Ovary (tissue), 9 donors: ENCODE data around the gene PALLD. TPM values are rescaled to one million over a fixed set of nuclear protein-coding genes. Genes with fewer than 3 reads are reported as not detected.
"Not testable (repeated sequence)": the region's sequence is repeated elsewhere in the genome, so short reads cannot be mapped to it uniquely, and the experiment has no call there.

Experiments used
- DNase-seq, 5 donors: peaks; one replicate each; pipeline ENCODE4 v3.0.0-alpha.2; 2019 to 2020
- H3K27ac ChIP-seq, 2 donors: fragments of 200-600 bp; one replicate each; pipeline versions ENCODE4 v1.5.1 to v1.8.0; 2019 to 2022
- H3K27me3 ChIP-seq: fragments of 200-600 bp; one replicate; pipeline ENCODE4 v1.8.0; 2022
- H3K36me3 ChIP-seq: fragments of 200-600 bp; sonication (generic); one replicate; pipeline ENCODE4 v1.5.1; 2019
- H3K4me1 ChIP-seq: one replicate; pipeline ENCODE4 v1.8.1; 2013; ENCODE audit warnings: mild to moderate bottlenecking, moderate library complexity; ENCODE audit not compliant: insufficient read depth
- H3K4me3 ChIP-seq: fragments of 200-600 bp; sonication (generic); one replicate; pipeline ENCODE4 v1.5.1; 2017
- H3K9me3 ChIP-seq, 2 donors: fragments of 200-600 bp in 1 of 2; sonication (generic) in 1 of 2; one replicate each; pipeline versions ENCODE4 v1.5.1 to v1.8.1; 2013 to 2019; ENCODE audit warnings: mild to moderate bottlenecking in 1 of 2, moderate library complexity in 1 of 2
- EP300 ChIP-seq: sonication (generic); formaldehyde crosslinking; IDR thresholded peaks from one replicate; pipeline ENCODE4 v1.6.1; 2017; ENCODE audit warnings: antibody characterized with exemption
- POLR2A ChIP-seq: fragments of 450-650 bp; IDR thresholded peaks from one replicate; pipeline ENCODE4 v1.6.1; 2017; ENCODE audit warnings: antibody characterized with exemption, mild to moderate bottlenecking, moderate library complexity
- WGBS, 3 donors: extraction: QIAGEN DNeasy Blood & Tissue Kit in 1 of 3; methylation state at CpG; one replicate each; pipeline versions ENCODE4 v1.1.5 to v1.1.7; 2013 to 2017; 5-methylcytosine and 5-hydroxymethylcytosine counted together
- intact Hi-C, 4 donors: fragments of 100-400 bp; cut with DNase I; formaldehyde crosslinking; loops; one replicate each; pipeline versions ENCODE4 v1.11.0 to v1.15.1; 2022 to 2023
- polyA plus RNA-seq, 2 donors: library from polyadenylated mRNA; stranded (reverse); fragments of 200-250 nt in 1 of 2; fragments of 350-450 nt in 1 of 2; fragmentation: Illumina TruSeq in 1 of 2; extraction: RNeasy Lipid Tissue Mini Kit (QIAGEN cat#74804) in 1 of 2; gene quantifications; one replicate each; pipeline ENCODE4 v1.2.3, GENCODE V29; 2013 to 2014
- total RNA-seq, 7 donors: library from RNA; depleted of rRNA in 2 of 7; stranded (reverse); fragments of >200 nt in 2 of 7; fragmentation: NEBNext Ultra II Directional in 3 of 7; extraction: Animal tissue kit (Norgen Biotek cat#: 25700) in 3 of 7; gene quantifications; one replicate each; pipeline versions ENCODE4 v1.1.0 to v1.2.4, GENCODE V29; 2016 to 2023
- TF ChIP-seq, protein P1 (sequence below), 3 donors: fragments of 450-650 bp in 2 of 3; fragments of 200-600 bp in 1 of 3; IDR thresholded peaks; one replicate each; pipeline versions ENCODE4 v1.5.1 to v1.8.0; 2016 to 2022; ENCODE audit warnings: antibody characterized with exemption in 3 of 3, mild to moderate bottlenecking in 1 of 3
- donor health status: DM: no; HTN: no; CAD: no; lungs with moderate emphysema.
- donor health status: DM: no; HTN: no; CAD: no.
- donor health status: Bipolar disorder and iron deficiency.
- donor health status: DM: yes; HTN: yes; CAD: no.
- donor health status: DM: no; HTN: no; CAD: no.
- donor health status: DM: yes; HTN: yes; CAD: no.

The PALLD gene
- total and polyA plus RNA-seq, 9 donors = 96.8 to 605 (median 137) TPM

DNA sequence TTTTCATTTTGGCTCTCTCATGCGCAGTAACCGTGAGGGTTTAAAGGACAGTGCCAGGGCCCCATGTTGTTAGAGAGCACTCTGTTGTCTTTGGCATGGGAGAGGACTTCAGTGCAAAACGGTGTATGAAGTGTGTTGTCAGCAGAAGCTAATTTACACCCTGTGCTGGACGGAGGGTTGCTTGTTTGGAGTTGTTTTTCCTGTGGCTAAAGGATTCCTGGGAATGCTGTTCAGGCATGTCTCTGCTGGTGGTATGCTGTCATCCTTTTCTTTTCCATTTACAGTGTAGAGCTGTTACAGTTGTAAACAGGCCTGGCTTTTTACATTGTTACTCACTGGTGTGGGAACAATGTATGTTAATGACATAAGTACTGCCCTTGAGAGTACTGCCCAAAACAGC lies 306.9 kb downstream of the PALLD start:
- Histone ChIP-seq H3K4me3 (no peak overlapping the region), H3K36me3 (no peaks in the 10 kb centered on the region), H3K27ac (no peak overlapping the region), H3K9me3 (no peaks in the 10 kb centered on the region), H3K4me1 (peaks cover 4% of the 10 kb centered on the region), H3K27me3 (no peaks in the 10 kb centered on the region)
- intact Hi-C loops = no loop called here
- TF ChIP-seq POLR2A (no peak), EP300 (no peak)
- TF ChIP-seq, protein P1, sequence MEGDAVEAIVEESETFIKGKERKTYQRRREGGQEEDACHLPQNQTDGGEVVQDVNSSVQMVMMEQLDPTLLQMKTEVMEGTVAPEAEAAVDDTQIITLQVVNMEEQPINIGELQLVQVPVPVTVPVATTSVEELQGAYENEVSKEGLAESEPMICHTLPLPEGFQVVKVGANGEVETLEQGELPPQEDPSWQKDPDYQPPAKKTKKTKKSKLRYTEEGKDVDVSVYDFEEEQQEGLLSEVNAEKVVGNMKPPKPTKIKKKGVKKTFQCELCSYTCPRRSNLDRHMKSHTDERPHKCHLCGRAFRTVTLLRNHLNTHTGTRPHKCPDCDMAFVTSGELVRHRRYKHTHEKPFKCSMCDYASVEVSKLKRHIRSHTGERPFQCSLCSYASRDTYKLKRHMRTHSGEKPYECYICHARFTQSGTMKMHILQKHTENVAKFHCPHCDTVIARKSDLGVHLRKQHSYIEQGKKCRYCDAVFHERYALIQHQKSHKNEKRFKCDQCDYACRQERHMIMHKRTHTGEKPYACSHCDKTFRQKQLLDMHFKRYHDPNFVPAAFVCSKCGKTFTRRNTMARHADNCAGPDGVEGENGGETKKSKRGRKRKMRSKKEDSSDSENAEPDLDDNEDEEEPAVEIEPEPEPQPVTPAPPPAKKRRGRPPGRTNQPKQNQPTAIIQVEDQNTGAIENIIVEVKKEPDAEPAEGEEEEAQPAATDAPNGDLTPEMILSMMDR (IDR thresholded peaks at IDR 0.05) = no peak
- DNase-seq = no peak
- 26 to 30% (median 27%) methylated on average over 4 of the region's 4 CpGs for WGBS, 3 donors

DNA sequence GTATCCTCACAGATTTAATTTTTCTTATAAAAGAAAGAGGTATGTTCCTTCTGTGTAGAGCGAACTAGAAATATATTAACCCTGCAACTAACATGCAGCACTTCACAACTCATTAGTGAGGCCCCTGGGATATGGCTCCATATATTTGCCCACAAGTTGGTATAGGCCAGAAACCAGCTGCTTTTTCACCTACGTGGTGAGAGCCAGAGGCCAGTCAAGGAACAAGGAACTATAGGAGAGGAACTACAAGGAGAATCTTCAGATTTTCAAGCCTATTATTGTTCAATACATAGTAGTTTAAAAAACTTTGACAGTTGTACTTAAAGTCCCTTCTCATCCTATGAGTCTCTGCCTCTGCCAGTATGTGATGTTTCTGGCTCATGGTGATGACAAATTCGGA lies 307.3 kb downstream of the PALLD start:
- Histone ChIP-seq H3K27me3 (no peaks in the 10 kb centered on the region), H3K36me3 (no peaks in the 10 kb centered on the region), H3K27ac (no peak overlapping the region), H3K4me1 (peaks cover 4% of the 10 kb centered on the region), H3K9me3 (no peaks in the 10 kb centered on the region), H3K4me3 (no peak overlapping the region)
- intact Hi-C loops = no loop called here
- no peak for DNase-seq
- 78 to 86% (median 86%) methylated on average over 3 of the region's 3 CpGs for WGBS, 3 donors
- TF ChIP-seq, protein P1 (IDR thresholded peaks at IDR 0.05) = no peak
- TF ChIP-seq POLR2A = no peak
- no peak for TF ChIP-seq EP300

DNA sequence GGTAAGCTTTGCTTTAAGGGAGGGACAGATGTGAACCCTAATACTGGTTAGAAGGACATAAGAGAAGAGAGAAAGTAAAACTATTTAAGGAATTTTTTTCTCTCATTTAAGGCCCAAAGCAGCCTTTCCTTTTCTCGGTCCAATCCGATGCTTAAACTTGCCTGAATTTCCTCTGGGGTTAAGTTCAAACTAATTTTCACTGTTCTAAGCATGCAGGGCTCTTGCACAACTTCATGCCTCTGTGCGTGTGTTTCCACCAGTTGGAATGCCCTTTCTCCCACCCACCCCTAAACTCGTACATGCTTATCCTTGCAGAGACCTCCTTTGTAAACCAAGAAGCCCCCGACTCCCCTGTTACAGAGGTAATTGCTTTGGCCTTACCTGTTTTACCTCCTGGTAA lies 308.5 kb downstream of the PALLD start:
- intact Hi-C loops = no loop called here
- Histone ChIP-seq H3K9me3 (no peaks in the 10 kb centered on the region), H3K4me3 (no peak overlapping the region), H3K27me3 (no peaks in the 10 kb centered on the region), H3K27ac (no peak overlapping the region), H3K4me1 (peaks cover 4% of the 10 kb centered on the region), H3K36me3 (no peaks in the 10 kb centered on the region)
- TF ChIP-seq EP300 (no peak), POLR2A (no peak)
- TF ChIP-seq, protein P1 (IDR thresholded peaks at IDR 0.05) = no peak
- DNase-seq = no peak
- WGBS, 3 donors = 28 to 47% (median 44%) methylated on average over 5 of the region's 5 CpGs

DNA sequence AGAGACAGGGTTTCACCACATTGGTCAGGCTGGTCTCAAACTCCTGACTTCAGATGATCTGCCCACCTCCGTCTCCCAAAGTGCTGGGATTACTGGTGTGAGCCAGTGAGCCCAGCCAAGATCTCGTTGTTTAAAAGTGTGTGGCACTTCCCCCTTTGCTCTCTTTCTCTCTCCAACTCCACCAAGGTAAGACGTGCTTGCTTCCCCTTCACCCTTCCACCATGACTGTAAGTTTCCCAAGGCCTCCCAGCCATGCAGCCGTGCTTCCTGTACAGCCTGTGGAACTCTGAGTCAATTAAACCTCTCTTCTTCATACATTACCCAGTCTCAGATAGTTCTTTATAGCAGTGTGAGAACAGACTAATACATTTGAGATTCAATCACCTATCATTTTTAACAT lies 309.4 kb downstream of the PALLD start:
- H3K36me3 ChIP-seq, H3K9me3 ChIP-seq, DNase-seq, intact Hi-C loops, H3K4me1 ChIP-seq, H3K27ac ChIP-seq, H3K27me3 ChIP-seq, H3K4me3 ChIP-seq: not testable (repeated sequence)
- 89 to 97% (median 91%) methylated on average over 4 of the region's 4 CpGs for WGBS, 3 donors

DNA sequence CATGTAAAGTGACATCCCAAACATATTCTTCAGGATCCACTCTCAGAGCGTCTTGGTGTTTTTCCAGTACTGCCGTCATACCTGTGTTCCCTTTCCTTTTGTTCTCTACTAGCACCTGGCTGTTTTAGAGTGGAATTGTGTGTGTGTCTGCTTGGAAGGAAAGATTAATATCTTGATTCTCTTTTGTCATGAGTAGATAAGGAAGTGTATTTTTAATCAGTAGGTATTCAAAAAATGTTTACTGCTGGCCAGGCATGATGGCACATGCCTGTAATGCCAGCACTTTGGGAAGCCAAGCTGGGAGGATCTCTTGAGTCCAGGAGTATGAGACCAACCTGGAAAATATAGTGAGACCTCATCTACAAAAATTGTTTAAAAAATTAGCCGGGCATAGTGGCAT lies 314.4 kb downstream of the PALLD start:
- H3K27me3 ChIP-seq = no peaks in the 10 kb centered on the region
- no peaks in the 10 kb centered on the region for H3K36me3 ChIP-seq
- no peaks in the 10 kb centered on the region for H3K9me3 ChIP-seq
- no peak overlapping the region for H3K4me3 ChIP-seq
- WGBS, 3 donors = 95 to 98% (median 97%) methylated on average over 3 of the region's 3 CpGs
- no peak overlapping the region for H3K27ac ChIP-seq
- TF ChIP-seq, protein P1 (IDR thresholded peaks at IDR 0.05) = no peak
- no peak for TF ChIP-seq EP300
- TF ChIP-seq POLR2A = no peak
- DNase-seq = no peak
- intact Hi-C loops = no loop called here
- H3K4me1 ChIP-seq = peaks cover 10% of the 10 kb centered on the region
